Measurements from ENCODE around the gene MAEA. TPM values are rescaled to one million over a fixed set of nuclear protein-coding genes. Genes with fewer than 3 reads are reported as not detected.

Gene MAEA
- total RNA-seq, 4 donors from 2014 or later: 66.2 to 140 (median 83.2) TPM

DNA sequence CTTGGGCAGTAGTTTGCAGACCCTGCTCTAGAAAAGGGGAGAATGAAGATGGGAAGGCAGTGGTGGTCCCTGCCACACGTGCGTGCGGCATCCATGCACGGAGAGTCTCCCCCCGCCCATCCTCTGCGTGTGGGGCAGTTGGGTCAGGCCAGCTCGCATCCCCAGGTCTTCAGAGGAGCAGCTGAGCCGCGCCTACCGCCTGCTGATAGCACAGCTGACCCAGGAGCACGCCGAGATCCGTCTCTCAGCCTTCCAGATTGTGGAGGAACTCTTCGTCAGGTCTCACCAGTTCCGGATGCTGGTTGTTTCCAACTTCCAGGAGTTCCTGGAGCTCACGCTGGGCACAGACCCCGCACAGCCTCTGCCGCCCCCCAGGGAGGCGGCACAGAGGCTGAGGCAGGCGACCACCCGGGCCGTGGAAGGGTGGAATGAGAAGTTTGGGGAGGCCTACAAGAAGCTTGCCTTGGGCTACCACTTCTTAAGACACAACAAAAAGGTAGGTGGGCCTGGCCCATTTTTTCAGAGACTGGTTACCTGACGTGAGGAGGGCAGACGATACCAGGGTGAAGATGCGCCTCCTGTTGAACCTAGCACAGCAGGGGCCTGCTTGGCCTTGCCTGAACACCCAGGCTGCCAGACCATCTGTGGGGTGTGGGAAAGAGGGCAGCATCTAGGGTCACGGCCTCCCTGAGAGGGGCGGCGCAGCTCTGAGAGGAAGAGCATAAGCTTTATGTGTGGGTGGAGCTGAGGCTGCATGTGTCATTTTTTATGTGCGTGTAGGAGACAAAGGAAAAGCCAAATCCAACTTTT is 59.9 kb downstream of the MAEA start:
- no peak for DNase-seq (ENCODE audit: low spot score in 2 of 2)
- Histone ChIP-seq H3K36me3 (peaks cover 0 to 39% (median 0%) of the 10 kb centered on the region in 3 donors), H3K27me3 (no peaks in the 10 kb centered on the region), H3K27ac (no peak overlapping the region), H3K4me1 (peaks cover 0 to 50% (median 9%) of the 10 kb centered on the region in 4 donors), H3K9me3 (no peaks in the 10 kb centered on the region), H3K4me3 (no peak overlapping the region)
- WGBS, 2 donors: 78 to 88% methylated on average over 29 of the region's 29 CpGs
- TF ChIP-seq POLR2A (IDR thresholded peaks at IDR 0.05): no peak

DNA sequence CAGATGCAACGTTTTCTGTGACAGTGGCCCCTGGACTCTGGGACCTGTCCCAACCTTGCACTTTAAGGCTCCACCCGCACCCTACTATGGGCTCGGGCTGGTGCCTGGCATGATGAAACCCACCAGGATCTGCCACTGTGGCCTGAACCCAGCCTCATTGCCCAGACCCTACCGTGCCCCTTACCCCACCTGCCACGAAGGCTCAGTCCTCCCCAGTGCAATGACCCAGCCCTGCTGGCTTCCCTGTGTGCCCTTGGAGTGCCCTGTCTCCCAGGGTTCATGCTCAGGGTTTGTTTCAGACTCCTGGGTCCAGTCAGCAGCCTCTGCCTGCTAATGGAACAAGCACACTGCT is 60.5 kb downstream of the MAEA start:
- Histone ChIP-seq H3K27me3 (no peaks in the 10 kb centered on the region), H3K4me1 (peaks cover 0 to 45% (median 9%) of the 10 kb centered on the region in 4 donors), H3K4me3 (no peak overlapping the region), H3K9me3 (no peaks in the 10 kb centered on the region), H3K36me3 (peaks cover 0 to 45% (median 5%) of the 10 kb centered on the region in 3 donors), H3K27ac (no peak overlapping the region)
- 71 to 85% methylated on average over 5 of the region's 5 CpGs for WGBS, 2 donors
- DNase-seq (ENCODE audit: low spot score in 2 of 2): no peak
- TF ChIP-seq, protein P1, sequence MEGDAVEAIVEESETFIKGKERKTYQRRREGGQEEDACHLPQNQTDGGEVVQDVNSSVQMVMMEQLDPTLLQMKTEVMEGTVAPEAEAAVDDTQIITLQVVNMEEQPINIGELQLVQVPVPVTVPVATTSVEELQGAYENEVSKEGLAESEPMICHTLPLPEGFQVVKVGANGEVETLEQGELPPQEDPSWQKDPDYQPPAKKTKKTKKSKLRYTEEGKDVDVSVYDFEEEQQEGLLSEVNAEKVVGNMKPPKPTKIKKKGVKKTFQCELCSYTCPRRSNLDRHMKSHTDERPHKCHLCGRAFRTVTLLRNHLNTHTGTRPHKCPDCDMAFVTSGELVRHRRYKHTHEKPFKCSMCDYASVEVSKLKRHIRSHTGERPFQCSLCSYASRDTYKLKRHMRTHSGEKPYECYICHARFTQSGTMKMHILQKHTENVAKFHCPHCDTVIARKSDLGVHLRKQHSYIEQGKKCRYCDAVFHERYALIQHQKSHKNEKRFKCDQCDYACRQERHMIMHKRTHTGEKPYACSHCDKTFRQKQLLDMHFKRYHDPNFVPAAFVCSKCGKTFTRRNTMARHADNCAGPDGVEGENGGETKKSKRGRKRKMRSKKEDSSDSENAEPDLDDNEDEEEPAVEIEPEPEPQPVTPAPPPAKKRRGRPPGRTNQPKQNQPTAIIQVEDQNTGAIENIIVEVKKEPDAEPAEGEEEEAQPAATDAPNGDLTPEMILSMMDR (IDR thresholded peaks at IDR 0.05): no peak
- TF ChIP-seq POLR2A (IDR thresholded peaks at IDR 0.05) (no peak), EP300 (IDR thresholded peaks at IDR 0.05) (no peak)

DNA sequence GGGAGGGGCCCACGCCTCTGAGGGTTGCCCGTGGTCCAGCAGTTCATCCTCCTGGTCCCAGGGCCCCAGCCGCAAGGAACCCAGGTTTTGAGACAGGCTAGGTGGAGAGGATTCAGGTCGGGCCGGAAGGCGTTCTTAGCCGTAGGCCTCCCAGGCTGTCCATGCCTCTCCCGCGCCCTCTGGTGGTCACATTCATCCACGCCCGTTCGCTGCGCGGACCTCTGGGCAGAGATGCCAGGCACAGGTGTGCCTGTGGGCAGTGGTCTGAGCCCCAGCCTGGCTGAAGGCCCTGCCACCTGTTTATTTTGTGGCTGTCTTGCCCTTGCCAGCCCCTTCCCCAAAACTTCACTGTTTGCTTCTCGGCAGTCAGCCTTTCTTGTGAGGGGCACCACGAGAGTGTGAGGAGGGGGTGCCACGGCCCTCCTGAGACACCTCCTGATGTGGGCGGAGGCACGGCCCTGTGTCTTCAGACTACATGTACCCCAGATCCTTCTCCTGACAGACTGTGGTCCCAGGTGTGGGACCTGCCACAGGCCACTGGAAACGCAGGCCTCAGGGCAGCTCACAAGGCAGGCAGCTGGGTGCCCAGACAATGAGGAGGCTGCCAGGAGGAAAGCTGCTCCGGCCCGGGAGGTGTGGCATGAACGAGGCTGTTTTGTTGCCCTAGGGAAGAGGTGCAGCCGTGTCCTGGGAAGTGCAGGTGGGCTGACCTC is 62.3 kb downstream of the MAEA start:
- TF ChIP-seq POLR2A (IDR thresholded peaks at IDR 0.05): no peak
- TF ChIP-seq, protein P1 (IDR thresholded peaks at IDR 0.05): peak; percentile 90 to 95 (median 93)
- no peaks in the 10 kb centered on the region for H3K9me3 ChIP-seq
- WGBS, 2 donors: 28 to 36% methylated on average over 22 to 23 of the region's 24 CpGs
- H3K4me1 ChIP-seq: peaks cover 0 to 42% (median 9%) of the 10 kb centered on the region in 4 donors
- peak overlapping the region in 1 of 4 donors; percentile 37 for H3K27ac ChIP-seq
- no peak overlapping the region for H3K4me3 ChIP-seq
- DNase-seq (ENCODE audit: low spot score in 2 of 2): peak; percentile 76 to 91
- H3K27me3 ChIP-seq: no peaks in the 10 kb centered on the region
- H3K36me3 ChIP-seq: peaks cover 0 to 57% (median 11%) of the 10 kb centered on the region in 3 donors

DNA sequence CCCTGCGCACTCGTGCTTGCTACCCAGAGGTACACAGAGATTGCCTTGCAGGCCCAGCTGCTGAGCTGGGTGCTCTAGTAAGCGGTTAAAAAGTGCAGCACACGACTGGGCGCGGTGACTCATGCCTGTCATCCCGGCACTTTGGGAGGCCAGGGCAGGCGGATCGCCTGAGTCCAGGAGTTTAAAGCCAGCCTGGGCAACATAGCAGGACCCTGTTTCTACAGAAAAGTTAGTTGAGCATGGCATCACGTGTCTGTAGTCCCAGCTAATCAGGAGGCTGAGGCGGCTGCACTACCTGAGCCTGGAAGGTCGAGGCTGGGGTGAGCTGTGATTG is 62.8 kb downstream of the MAEA start:
- Histone ChIP-seq H3K4me3 (no peak overlapping the region), H3K9me3 (no peaks in the 10 kb centered on the region), H3K36me3 (peaks cover 0 to 62% (median 11%) of the 10 kb centered on the region in 3 donors), H3K4me1 (peaks cover 0 to 42% (median 9%) of the 10 kb centered on the region in 4 donors), H3K27ac (no peak overlapping the region), H3K27me3 (no peaks in the 10 kb centered on the region)
- TF ChIP-seq EP300 (IDR thresholded peaks at IDR 0.05) (no peak), POLR2A (IDR thresholded peaks at IDR 0.05) (no peak)
- TF ChIP-seq, protein P1 (IDR thresholded peaks at IDR 0.05): no peak
- 85 to 88% methylated on average over 9 to 12 of the region's 12 CpGs for WGBS, 2 donors
- no peak for DNase-seq (ENCODE audit: low spot score in 2 of 2)

DNA sequence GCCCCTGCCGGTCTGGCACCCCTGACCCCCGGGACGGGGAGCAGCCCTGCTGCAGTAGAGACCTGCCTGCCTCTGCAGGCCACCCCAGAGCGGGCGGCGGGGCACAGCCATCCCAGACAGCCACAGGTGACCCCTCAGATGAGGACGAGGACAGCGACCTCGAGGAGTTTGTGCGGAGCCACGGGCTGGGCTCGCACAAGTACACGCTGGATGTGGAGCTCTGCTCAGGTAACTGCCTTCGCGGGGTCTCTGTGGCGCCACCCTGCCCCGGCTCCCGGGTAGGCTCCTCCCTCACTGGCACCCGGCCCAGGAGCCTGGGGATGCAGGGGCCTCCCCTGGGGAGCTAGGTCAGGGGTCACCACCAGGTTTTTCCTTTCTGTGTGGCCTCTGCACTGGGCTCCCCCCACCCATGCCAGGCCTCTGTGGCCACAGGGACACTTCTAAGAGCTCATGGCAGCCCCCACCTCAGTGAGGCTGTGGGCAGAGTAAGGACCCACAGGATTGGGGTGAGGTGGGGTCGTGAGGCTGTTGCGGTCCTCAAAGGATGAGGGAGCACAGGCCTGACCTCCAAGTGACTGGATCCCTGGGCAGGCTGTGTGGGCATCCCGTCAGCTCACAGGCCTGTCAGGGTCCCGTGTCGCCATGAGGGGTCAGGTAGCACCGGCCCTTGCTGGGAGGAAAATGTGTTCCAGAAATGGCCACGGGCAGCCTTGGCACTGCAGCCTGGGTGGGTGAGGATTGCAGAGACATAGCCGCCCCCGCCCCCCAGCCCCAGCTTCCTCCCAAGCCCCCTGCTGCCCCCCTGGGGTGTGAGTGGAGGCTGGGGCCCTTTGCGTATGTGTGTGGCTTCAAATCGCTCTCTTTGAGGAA is 63.7 kb downstream of the MAEA start:
- Histone ChIP-seq H3K36me3 (peaks cover 0 to 71% (median 11%) of the 10 kb centered on the region in 3 donors), H3K9me3 (no peaks in the 10 kb centered on the region), H3K4me3 (no peak overlapping the region), H3K27me3 (no peaks in the 10 kb centered on the region), H3K4me1 (peaks cover 0 to 34% (median 2%) of the 10 kb centered on the region in 4 donors), H3K27ac (no peak overlapping the region)
- DNase-seq (ENCODE audit: low spot score in 2 of 2): no peak
- 90 to 91% methylated on average over 10 to 22 of the region's 30 CpGs for WGBS, 2 donors
- TF ChIP-seq EP300 (IDR thresholded peaks at IDR 0.05) (no peak), POLR2A (IDR thresholded peaks at IDR 0.05) (no peak)
- TF ChIP-seq, protein P1 (IDR thresholded peaks at IDR 0.05): no peak

All from tibial nerve (tissue), 4 donors.